A172 (cell line): ENCODE results near the gene MARCHF10. TPM values are rescaled to one million over a fixed set of nuclear protein-coding genes. Genes with fewer than 3 reads are reported as not detected.

Experiments
- DNase-seq: peaks from one replicate; pipeline ENCODE4 v3.0.0-alpha.2; 2015; ENCODE audit warnings: low spot score
- total RNA-seq: library from RNA; depleted of rRNA; stranded (reverse); fragments of >200 nt; shearing (Covaris generic); gene quantifications from 2 replicates; pipeline ENCODE4 v1.2.3, GENCODE V29; 2014; rRNA removed

MARCHF10 gene
- total RNA-seq, 1 experiment from 2014 or later = not detected

DNA sequence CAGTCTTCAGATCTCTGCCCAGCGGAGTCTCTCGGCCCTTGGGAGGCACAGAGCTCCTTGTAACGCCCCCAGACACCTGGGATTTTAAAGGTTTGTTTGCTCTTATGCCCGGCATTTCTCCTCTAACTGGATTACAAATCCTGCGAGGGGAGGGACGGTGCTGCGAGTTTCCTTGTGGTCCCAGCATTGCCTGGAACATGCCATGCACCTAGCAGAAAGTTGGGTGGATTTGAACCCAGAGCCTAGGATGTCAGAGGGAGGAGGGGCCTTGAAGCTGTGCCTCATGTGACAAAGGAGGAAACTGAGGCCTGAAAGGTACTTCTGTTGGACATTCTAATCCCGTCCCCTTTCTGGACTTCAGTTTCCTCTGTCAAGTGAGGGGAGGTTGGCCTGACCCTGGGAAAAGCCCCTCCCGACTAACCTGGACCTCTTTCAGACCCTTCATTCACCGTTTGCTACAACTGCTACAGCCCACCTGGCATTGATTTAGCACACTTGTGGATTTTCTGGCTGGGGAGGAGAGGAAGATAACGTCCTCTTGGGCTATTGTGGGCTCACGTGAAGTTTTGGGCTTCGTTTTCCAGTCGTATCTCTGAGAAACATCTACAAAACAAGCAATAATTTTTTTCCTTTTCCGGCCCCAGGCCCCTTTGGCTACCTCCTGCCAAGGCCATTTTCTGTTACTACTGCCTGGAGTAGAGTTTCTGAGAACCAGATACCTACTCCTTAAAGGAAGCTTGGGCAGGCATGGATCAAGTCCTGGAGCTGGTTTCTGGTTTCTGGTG, 149.8 kb downstream of the MARCHF10 start:
- no peak for DNase-seq

DNA sequence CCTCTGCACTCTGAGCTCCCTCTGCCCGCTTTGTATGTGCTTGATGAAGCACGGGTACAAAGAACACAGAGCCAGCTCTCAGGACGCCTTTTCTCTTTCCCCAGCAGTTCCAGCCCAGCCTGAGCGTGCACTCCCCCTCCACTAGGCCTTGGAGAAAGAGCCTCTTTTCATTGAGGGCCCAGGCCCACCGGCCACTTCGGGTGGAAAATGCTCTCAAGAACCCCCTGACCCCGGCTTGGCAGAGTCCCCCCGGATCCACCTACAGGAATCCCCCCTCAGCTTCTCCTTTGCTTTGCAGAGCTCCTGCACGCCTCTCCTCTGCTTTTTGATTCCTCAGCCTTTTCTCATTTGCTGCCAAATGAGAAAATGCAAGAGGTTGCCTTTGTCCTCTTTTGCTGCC, 150.4 kb downstream of the MARCHF10 start:
- DNase-seq = no peak

DNA sequence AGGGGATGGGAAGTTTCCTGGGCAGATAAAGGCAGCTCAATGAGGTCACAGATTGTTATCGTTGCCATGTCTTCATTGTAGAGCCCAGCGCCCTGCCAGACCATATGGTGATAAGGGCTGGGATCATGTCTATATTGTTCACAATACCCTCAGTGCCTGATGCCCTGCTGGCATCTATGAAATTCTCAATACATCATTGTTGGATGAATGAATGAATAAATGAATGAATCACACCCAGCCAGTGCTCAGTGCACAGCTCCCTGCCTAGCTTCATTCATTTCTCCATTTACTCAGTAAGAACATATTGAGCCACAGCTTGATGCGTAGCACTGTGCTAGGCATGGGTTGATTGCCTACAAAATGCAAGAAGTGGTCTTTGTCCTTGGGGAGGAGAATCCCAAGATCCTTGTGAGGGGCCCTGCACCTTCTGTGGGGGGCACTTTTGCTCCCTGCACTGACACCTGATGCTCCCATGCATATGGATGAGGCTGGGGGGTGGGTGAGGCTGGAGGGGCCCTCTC, 150.9 kb downstream of the MARCHF10 start:
- no peak for DNase-seq

DNA sequence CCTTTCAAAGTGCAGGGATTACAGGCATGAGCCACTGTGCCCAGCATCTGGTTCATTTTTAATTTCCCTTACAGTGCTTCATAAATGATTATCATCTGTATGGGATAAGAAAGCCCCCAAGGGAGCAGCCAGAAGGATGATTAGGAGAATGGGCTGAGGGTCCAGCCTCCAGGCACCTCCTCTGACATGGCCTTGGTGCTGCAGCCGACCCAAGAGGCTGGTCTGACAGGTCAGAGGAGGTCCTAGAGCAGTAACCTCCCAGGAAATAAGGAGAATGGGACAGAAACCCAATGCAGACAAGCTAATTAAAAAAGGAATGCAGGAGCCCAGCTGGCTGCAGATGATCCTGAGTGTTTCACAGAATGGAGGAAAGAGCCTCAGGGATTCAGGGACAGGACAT, 151.7 kb downstream of the MARCHF10 start:
- DNase-seq = no peak

DNA sequence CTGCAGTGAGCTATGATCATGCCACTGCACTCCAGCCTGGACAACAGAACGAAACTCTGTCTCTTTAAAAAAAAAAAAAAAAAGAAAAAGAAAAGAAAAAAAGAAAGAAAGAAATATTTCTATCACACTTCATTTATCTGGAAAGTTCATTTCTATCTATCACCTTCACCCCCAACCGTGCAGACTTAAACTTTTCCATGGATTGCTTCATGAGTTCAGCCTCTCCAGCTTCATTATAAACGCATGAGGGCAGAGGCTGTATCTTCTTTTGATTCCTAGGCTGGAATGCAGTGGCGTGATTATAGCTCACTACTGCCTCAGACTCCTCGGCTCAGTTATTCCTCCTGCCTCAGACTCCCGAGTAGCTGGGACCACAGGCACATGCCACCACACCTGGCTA, 152.5 kb downstream of the MARCHF10 start:
- DNase-seq = no peak

DNA sequence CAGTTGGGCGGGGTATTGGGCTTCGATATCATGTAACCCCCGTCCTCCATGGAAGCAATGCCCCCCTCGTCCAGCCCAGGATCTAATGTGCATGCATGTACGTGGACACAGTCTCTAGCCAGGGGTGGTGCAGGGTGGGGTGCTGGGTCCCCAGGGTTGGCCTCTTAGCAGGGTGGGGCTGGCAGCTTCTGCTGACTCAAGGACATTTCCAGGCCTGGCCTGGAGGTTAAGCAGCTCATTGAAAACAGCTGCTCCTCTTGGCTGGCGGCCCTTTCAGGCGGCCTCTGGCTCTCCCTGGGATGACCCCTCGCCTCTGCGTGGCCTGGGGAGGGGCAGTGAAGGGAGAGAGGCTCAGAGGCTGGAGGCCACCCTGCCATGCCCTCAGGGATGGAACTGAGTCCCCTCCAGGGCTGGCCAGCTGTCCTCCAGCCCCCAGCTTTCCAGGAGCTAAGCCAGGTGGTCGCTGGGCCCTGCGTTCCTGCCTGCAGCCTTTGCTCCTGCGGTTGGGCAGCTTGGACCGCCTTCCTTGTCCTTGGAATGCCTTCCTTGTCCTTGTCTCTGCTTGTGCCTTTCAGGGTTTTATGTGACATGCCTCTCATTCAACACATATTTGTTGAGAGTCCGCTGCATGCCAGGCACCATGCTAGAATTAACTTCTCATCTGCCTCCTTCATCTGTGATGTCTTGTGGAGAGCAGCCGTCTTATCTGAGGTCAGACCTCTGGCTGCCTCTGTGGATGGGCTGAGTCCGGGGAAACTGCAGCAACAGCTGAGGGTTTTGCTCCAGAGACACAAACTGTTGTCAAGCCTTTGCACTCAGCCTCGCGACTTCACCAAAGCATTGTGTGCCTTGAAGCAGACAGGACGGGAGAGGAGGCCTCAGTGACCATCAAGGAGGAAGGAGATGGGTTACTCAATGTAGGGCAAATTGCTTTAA, 154.0 kb downstream of the MARCHF10 start:
- peak; percentile 42 for DNase-seq

DNA sequence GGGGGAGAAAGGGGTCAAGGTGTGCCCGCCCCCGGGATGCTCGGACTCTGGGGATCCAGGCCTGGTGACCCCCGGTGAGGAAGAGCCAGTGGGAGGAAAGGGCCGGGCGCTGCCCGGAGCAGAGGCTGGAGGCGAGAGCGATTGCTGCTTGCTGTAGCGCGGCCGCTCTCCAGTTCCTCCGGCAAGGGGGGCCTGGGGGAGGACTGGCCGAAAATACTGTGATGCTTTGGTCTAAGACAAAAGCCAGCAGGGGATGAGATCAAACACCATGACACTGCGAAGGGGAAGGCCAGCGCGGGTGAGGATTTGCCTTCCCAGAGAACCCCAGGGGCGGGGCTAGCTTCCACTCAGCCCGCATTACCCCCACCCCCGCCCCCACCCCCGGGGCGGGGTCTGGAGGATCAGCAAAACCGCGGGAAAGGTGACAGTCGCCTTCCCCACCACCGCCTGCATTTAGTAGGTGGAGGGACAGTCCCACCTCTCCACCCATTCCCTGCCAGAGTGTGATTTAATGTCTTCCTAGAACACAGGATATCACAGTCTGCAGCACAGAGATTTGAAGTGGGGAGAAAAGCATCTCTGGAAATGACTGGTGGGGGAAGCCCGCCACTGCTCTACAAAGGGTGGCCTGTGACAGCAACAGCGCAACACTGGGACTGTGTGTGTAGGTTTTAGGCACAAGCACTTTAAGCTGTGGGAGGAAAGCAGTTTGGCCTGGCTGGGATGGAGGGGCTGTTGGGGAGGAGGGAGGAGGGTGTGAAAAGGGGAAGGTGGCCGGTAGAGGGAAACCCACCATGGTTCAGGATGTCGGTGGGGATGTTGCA, 154.9 kb downstream of the MARCHF10 start:
- DNase-seq = peak; percentile 86

DNA sequence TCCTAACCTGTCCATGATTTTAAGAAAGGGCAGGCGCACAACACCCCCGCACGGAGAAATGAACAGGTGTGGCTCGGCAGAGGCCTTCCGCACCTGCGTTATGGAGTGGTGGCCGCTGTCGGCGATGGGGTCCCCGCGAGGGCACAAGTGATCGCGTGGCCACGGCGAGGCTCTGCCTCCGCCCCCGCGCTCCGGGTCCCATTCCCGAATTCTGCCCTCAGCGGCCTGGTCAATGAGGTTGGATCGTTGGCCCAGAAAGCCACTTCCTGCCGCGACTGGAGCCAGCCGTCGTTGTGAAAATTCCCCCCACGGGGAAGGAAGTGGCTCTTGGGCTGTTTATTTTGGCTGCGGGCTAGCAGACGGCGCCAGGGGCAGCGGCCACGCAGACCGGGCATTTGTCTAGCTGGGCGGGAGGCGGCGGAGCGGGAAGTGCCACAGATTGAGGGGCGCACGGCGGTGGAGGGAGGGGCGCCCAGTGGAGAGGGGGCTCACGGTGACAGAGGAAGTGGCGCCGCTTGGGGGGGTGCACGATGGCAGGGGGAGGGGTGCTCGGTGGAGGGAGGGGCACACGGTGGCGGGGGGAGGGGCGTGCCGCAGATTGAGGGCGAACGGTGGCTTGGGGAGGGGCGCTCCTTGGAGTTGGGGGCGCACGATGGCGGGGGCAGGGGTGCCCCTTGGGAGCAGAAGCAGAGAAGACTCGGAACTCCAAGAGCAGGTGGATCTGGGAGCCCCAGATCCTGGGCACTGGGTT, 155.7 kb downstream of the MARCHF10 start:
- DNase-seq = peak; percentile 84

Other genes starting within 250 kb of the MARCHF10 start
- gene MRC2, start 180.6 kb downstream of the MARCHF10 start, total RNA-seq = 122 and 123 TPM in 2 replicates
- 4.9 and 26.0 TPM in 2 replicates for gene TANC2, start 157.9 kb upstream of the MARCHF10 start, total RNA-seq